ENCODE measurements around the gene ARL6IP5.

DNA sequence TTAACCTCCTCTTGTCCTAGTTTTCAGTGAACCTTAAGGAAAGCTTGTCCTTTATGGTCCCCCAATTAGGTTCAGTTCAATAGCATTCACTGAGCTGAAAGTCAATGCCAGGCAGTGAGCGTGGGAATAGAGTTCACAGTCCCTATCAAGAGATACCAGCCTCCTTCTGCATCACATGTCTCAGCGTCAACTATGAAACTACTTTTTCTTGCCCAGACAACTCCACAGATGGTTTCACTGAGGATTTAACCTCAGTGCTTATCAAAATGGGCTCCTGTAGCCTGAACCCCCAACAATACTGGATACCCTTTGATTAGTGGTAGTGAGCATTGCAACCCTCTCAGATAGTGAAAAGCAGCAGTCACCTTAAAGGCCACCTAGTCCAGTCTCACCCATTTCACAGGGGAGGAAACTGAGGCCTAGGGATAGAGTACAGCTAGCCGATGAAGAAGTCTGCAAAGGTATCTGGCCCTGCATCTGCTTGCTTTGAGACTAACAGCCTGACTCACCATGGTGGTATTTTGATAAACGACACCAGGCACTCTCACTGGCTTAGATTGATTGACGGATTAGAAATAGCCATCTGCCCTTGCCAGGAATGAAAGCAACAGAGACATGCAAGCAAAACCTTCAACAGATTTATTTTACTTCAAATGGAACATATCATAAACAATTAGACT lies 3.0 kb upstream of the ARL6IP5 start:
- no peak for TF ChIP-seq CTCF (IDR thresholded peaks at IDR 0.05)
- no peak for TF ChIP-seq POLR2A (IDR thresholded peaks at IDR 0.05; ENCODE audit: low read depth)
- no peak for TF ChIP-seq POLR2AphosphoS5 (IDR thresholded peaks at IDR 0.05)
- TF ChIP-seq EP300 (IDR thresholded peaks at IDR 0.05), result no peak

Measured in esophagus muscularis mucosa (tissue), 4 donors.